HG03439 (cell line): Measurements from ENCODE around the gene NSMCE1.
A peak's percentile ranks its signal among the peaks of the same experiment; 100 is the strongest.

Experiments
- ATAC-seq: cut with Tn5 transposase; IDR thresholded peaks from one replicate; pipeline ENCODE4 v1.9.1; 2021; ENCODE audit warnings: mild to moderate bottlenecking, moderate library complexity; ENCODE audit not compliant: unreplicated experiment

NSMCE1 gene

DNA sequence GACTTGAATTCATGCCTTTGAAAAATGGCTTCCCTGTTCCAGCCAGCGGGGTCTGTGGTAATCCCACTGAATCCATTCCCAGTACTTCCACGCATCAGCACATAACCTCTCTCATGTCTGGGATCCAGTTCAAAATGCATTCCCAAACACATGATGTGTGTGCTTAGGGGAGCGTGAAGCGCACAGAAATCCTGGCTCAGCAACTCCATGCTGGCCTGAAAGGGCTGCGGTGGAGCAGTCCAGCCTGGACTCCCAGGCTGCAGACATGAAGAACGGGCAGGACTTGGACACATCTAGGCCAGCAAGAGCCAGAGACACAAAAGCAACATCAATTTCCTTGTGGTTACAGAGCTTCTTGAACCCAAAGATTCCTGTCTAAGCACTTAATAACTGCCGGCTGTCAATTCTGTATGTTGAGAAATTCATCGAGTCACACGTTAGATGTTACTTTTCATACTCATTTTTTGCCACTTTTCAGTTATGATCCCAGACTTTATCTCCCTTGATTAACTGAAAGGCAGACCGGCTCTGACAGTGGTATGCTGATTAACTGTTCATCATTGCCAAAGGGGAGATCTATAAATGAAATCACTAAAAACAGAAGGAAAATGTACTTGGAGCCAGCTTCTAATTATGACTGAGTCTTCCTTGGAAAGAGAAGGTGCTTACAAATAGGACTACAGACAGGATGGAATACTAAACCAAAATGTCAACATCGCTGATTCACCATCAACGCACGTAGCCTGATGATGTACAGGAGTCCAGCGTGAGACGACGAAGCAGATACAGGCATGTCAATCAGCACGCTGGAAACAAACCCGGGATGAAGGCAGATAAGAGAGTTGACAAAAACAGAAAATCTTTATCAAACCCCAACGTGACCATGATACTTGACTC is 23.0 kb downstream of the NSMCE1 start:
- ATAC-seq, result no peak

DNA sequence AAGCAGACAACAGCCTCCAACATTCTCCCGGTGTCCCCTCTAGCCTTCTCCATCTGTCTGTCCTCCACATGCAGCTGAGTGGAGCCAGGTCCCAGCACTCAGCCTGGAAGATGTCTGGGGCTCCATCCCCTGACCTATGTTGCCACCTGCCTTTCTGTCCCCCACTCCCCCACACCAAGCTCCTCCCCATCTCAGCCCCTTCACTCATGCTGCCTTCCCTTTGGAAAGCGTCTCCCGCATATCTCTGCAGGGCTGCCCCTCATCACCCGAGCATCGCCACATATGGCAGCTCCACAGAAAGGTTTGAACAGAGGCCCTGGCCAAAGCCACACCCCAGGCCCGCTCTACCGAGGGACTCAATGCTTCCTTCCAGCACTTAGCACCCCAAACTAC is 24.2 kb downstream of the NSMCE1 start:
- ATAC-seq, result no peak

GRCh38 chr16:27243725-27244362 is 24.7 kb downstream of the NSMCE1 start:
- no peak for ATAC-seq

GRCh38 chr16:27242868-27243590 is 25.5 kb downstream of the NSMCE1 start:
- no peak for ATAC-seq

DNA sequence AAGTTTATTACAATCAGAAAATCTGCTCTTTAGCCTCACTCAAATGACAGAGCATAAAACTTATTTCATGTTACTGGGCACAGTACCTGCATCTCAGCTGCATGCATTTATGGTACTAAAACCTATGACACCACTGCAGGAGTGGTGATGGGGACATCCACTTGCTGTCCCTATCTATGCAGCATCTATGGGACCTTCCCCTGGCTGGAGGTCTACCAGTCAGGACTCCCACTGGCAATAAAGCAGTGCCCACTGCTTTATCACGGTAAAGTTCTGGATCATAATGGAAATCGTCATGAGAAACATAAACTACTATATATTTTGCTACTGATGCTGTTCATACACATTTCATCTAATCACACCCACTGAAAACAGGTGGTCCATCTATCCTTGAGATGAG is 26.2 kb downstream of the NSMCE1 start:
- ATAC-seq, result no peak

GRCh38 chr16:27241658-27242057 is 26.9 kb downstream of the NSMCE1 start:
- ATAC-seq, result no peak

DNA sequence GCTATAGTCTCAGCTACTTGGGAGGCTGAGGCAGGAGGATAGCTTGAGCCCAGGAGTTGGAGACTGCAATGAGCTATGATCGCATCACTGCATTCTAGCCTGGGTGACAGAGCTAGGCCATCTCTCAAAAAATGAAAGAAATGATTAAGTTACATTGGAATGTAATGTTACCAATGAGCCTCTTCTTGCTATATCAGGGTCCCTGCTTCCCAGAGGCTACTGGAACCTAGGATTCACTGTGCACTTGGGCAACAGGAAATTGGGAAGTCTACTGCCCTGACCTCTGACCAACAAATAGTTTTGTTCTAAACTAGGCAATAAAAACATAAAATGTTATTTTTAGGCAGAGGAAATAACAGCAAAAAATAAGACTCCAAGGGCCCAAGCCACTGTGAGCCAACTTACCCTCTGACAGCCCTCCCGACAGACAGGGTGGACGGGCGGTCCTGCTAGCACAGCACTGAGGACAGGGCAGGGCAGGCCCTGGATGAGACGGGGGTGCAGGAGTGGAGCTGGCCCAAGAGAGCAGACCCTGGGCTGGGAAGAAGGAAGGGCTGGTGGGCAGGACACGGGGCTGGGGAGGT is 27.5 kb downstream of the NSMCE1 start:
- no peak for ATAC-seq

- ATAC-seq, result no peak
Observed at GRCh38 chr16:27239906-27240655, 28.5 kb downstream of the NSMCE1 start.

DNA sequence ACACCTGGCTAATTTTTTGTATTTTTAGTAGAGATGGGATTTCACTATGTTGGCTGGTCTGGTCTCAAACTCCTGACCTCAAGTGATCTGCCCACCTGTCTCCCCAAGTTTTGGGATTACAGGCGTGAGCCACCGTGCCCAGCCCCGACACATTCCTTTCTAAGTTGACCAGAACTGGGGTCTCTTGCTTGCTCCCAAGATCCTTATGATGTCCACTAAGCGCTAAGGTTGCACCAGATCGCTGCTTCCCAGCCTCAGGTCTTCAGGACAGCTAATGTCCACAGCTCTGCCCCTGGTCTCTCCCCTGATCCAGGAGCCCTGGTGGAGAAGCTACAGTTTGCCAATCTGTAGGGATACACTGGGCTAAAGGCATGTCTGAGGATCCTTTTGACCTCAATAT is 29.5 kb downstream of the NSMCE1 start:
- no peak for ATAC-seq

GRCh38 chr16:27238591-27238990 is 30.0 kb downstream of the NSMCE1 start:
- ATAC-seq, result no peak

GRCh38 chr16:27238016-27238587 is 30.5 kb downstream of the NSMCE1 start:
- ATAC-seq, result peak; percentile 11

- ATAC-seq, result peak; percentile 73
Observed at GRCh38 chr16:27237219-27238015, 31.2 kb downstream of the NSMCE1 start.

DNA sequence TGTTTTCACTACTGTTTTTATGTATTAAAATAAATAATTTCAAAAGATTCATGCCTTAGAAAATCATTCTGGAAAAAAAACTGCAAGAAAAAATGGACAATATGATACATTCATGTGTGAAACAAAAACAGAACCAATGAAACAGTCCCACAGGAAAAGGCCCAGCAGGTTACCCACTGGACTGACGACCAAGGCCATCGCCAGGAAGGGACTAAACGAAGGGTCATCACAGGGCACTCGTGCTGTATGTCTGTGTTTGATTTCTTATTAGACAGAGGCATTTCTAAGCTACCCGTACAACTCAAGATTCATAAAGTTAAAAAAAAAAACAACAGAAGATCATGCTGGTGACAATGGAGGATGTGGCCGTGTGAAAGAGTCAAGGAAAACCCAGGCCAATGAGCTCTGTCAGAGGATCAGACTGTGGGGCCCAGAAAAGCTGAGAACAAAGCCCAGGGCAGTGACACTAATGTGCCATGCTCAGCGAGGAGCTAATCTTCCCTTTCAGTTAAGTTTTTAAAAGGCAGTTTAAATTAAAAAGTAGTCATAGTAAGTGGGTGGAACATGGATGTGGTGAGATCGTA is 31.8 kb downstream of the NSMCE1 start:
- ATAC-seq, result no peak

GRCh38 chr16:27235938-27236245 is 32.7 kb downstream of the NSMCE1 start:
- ATAC-seq, result no peak

DNA sequence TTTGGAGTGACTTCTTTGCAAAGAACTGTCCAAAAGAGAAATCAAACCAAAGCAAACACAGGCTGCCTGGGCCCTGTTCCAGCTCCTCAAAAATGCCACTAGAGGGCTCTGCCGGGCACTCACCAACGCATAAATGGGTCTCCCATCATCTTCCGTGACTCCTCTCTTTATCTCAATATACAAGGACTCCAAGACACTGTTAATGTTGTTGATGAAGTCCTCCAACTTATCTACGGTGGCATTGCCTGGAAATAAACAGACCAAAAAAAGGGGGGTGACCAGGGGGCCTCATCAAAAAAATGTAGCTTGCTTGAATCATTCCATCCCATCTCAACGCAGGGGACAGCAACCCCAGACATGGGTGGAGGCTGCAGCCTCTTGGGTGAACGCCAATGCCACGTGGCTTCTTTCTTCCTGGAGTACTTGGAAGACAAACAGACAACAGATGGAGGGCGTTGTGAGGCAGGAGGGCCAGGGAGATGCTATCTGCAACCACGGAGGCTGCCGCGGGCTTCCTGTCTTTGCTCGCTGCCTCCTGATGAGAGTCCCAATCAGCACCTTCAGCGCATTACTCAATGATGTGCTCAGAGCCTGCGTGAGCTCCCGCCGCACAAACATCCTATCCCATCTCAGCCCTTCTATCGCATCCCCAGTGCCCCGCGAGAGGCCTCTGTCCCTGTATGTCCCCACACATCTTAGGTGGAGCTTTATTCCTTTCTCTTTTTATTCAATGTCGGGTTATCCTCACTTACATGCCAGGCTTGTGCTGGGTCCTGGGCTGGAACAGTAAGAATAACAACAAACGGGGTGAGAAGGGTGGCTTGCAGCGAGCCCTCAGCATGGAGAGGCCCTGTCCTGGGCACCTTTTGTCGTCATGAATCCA is 33.3 kb downstream of the NSMCE1 start:
- ATAC-seq, result no peak

DNA sequence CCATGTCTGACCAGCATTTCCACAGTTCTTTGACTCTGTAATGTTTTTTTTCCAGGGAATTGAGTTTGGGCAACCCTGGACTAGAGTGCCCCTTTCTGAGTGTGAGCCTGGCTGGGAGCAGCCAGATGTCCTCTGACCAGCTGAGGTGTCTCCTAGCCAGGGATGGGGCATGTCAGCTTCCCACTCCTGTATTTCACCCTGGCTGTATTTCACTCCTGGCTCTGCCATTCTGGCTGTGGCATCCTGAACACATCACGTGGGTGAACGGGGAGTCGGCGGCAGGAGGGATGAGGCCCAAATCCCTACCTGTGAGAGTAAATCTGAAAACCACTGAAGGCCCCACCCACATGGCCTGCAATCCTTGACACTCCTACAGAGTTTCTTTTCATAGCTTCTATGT is 34.0 kb downstream of the NSMCE1 start:
- ATAC-seq, result no peak

- no peak for ATAC-seq
Observed at GRCh38 chr16:27234171-27234570, 34.4 kb downstream of the NSMCE1 start.

DNA sequence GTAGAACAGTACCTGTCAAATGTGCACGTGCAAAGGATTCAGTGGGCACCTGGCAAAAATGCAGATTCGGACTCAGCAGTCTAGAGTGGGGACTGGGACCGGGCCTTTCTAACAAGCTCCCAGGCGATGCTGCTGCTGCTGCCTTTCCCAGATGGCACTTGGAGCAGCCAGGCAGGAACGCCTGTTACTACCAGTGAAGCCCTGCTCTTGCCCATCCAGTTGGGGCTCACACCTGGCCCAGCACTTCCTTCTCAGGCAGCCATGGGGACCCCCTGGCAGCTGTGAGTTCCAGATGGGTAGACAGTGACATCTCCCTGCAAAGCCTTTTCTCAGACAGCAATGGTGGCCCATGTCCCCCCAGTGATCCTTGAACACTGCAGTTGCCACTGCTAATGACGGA is 34.8 kb downstream of the NSMCE1 start:
- no peak for ATAC-seq
